H9 (cell line): ENCODE results near the gene HLA-DQB1. TPM values are rescaled to one million over a fixed set of nuclear protein-coding genes. Genes with fewer than 3 reads are reported as not detected.

ENCODE experiments used
- DNase-seq: peaks from one replicate; pipeline ENCODE4 v3.0.0-alpha.2; 2017
- H2AFZ ChIP-seq: one replicate; pipeline ENCODE4 v1.6.1; 2013; ENCODE audit warnings: mild to moderate bottlenecking, low read length, control low read depth, moderate library complexity
- H2AK5ac ChIP-seq: 2 replicates; pipeline ENCODE4 v1.6.1; 2013; ENCODE audit warnings: low read length, control low read depth, mixed read lengths; ENCODE audit not compliant: insufficient read length
- H2BK120ac ChIP-seq: one replicate; pipeline ENCODE4 v1.6.1; 2013; ENCODE audit warnings: low read depth, mild to moderate bottlenecking, low read length, control low read depth, inconsistent platforms; ENCODE audit not compliant: poor library complexity, severe bottlenecking
- H2BK12ac ChIP-seq: 2 replicates; pipeline ENCODE4 v1.6.1; 2013; ENCODE audit warnings: low read length, control low read depth, mixed read lengths, low read depth; ENCODE audit not compliant: insufficient read length
- H2BK15ac ChIP-seq: 2 replicates; pipeline ENCODE4 v1.6.1; 2013; ENCODE audit warnings: low read depth, low read length, control low read depth
- H2BK20ac ChIP-seq: one replicate; pipeline ENCODE4 v1.6.1; 2013; ENCODE audit warnings: low read depth, mild to moderate bottlenecking, low read length, control low read depth, inconsistent platforms; ENCODE audit not compliant: poor library complexity, severe bottlenecking
- H2BK5ac ChIP-seq: 2 replicates; pipeline ENCODE4 v1.6.1; 2013; ENCODE audit warnings: low read length, control low read depth, mixed read lengths; ENCODE audit not compliant: insufficient read length
- H3K14ac ChIP-seq: 2 replicates; pipeline ENCODE4 v1.6.1; 2013; ENCODE audit warnings: low read length, control low read depth; ENCODE audit not compliant: insufficient read depth
- H3K18ac ChIP-seq: 2 replicates; pipeline ENCODE4 v1.6.1; 2013; ENCODE audit warnings: low read depth, mild to moderate bottlenecking, mixed read lengths, low read length, control low read depth; ENCODE audit not compliant: insufficient read length
- H3K23ac ChIP-seq: 2 replicates; pipeline ENCODE4 v1.6.1; 2013; ENCODE audit warnings: low read length, control low read depth, mixed read lengths, low read depth; ENCODE audit not compliant: insufficient read length
- H3K23me2 ChIP-seq: 2 replicates; pipeline ENCODE4 v1.6.1; 2013; ENCODE audit warnings: low read depth, mild to moderate bottlenecking, mixed read lengths, low read length, control low read depth; ENCODE audit not compliant: insufficient read length, poor library complexity, severe bottlenecking
- H3K27ac ChIP-seq: 2 replicates; pipeline ENCODE4 v1.5.1; 2013; ENCODE audit warnings: low read length, control low read depth, mixed read lengths, low read depth; ENCODE audit not compliant: insufficient read length
- H3K27me3 ChIP-seq: 2 replicates; pipeline ENCODE4 v1.6.1; 2013; ENCODE audit warnings: low read length, control low read depth, inconsistent platforms; ENCODE audit not compliant: insufficient read depth
- H3K4ac ChIP-seq: 2 replicates; pipeline ENCODE4 v1.6.1; 2013; ENCODE audit warnings: low read depth, mild to moderate bottlenecking, control low read depth, inconsistent platforms, low read length, moderate library complexity
- H3K4me1 ChIP-seq: 2 replicates; pipeline ENCODE4 v1.6.1; 2013; ENCODE audit warnings: low read length, control low read depth, inconsistent platforms; ENCODE audit not compliant: insufficient read depth
- H3K4me2 ChIP-seq: 2 replicates; pipeline ENCODE4 v1.6.1; 2013; ENCODE audit warnings: low read length, control low read depth, mixed read lengths; ENCODE audit not compliant: insufficient read length, insufficient read depth
- H3K56ac ChIP-seq: 2 replicates; pipeline ENCODE4 v1.6.1; 2013; ENCODE audit warnings: low read depth, mild to moderate bottlenecking, mixed read lengths, low read length, control low read depth; ENCODE audit not compliant: insufficient read length
- H3K79me1 ChIP-seq: 2 replicates; pipeline ENCODE4 v1.6.1; 2013; ENCODE audit warnings: low read depth, mild to moderate bottlenecking, moderate library complexity, low read length, control low read depth, inconsistent platforms; ENCODE audit not compliant: insufficient read depth, poor library complexity, severe bottlenecking
- H3K79me2 ChIP-seq: 2 replicates; pipeline ENCODE4 v1.6.1; 2013; ENCODE audit warnings: low read length, control low read depth, inconsistent platforms; ENCODE audit not compliant: insufficient read depth
- H3K9ac ChIP-seq: 2 replicates; pipeline ENCODE4 v1.6.1; 2013; ENCODE audit warnings: low read length, control low read depth, mixed read lengths; ENCODE audit not compliant: insufficient read length; ENCODE audit errors: extremely low read depth
- H3K9me3 ChIP-seq: one replicate; pipeline ENCODE4 v1.6.1; 2013; ENCODE audit warnings: low read depth, low read length, inconsistent platforms; ENCODE audit not compliant: control insufficient read depth
- H3T11ph ChIP-seq: one replicate; pipeline ENCODE4 v1.6.1; 2013; ENCODE audit warnings: mild to moderate bottlenecking, low read length, control low read depth, inconsistent platforms
- H4K20me1 ChIP-seq: one replicate; pipeline ENCODE4 v1.6.1; 2013; ENCODE audit not compliant: control insufficient read depth, insufficient read length, insufficient read depth
- H4K5ac ChIP-seq: 2 replicates; pipeline ENCODE4 v1.6.1; 2013; ENCODE audit warnings: low read depth, mild to moderate bottlenecking, mixed read lengths, low read length, control low read depth; ENCODE audit not compliant: insufficient read length
- H4K8ac ChIP-seq: replicated peaks from 2 replicates; pipeline ENCODE4 v1.6.1; 2013; ENCODE audit warnings: low read length, control low read depth, mixed read lengths, low read depth; ENCODE audit not compliant: insufficient read length
- H4K91ac ChIP-seq: 2 replicates; pipeline ENCODE4 v1.6.1; 2013; ENCODE audit warnings: low read depth, mild to moderate bottlenecking, moderate library complexity, mixed read lengths, low read length, control low read depth; ENCODE audit not compliant: insufficient read length
- H3K27ac Mint-ChIP-seq, 3 experiments: 2 replicates in 2 of 3; 3 replicates in 1 of 3; pipeline ENCODE4 v1.8.0; 2020 to 2021; ENCODE audit warnings: mixed read lengths in 3 of 3, mild to moderate bottlenecking in 1 of 3, moderate library complexity in 1 of 3
- H3K27me3 Mint-ChIP-seq: 2 replicates; pipeline ENCODE4 v1.8.0; 2021; ENCODE audit warnings: low read depth, mild to moderate bottlenecking, moderate library complexity, mixed read lengths
- H3K36me3 Mint-ChIP-seq, 3 experiments: 2 replicates in 2 of 3; 3 replicates in 1 of 3; pipeline ENCODE4 v1.8.0; 2020 to 2021; ENCODE audit warnings: low read depth in 3 of 3, mixed read lengths in 3 of 3; ENCODE audit not compliant: insufficient read depth in 1 of 3
- H3K4me1 Mint-ChIP-seq, 2 experiments: 2 replicates each; pipeline ENCODE4 v1.8.0; 2020; ENCODE audit warnings: mixed read lengths in 2 of 2
- H3K4me3 Mint-ChIP-seq, 2 experiments: 2 replicates in 1 of 2; 3 replicates in 1 of 2; pipeline ENCODE4 v1.8.0; 2020 to 2021; ENCODE audit warnings: mild to moderate bottlenecking in 2 of 2, mixed read lengths in 2 of 2, moderate library complexity in 1 of 2
- H3K9me3 Mint-ChIP-seq, 2 experiments: 2 replicates in 1 of 2; 3 replicates in 1 of 2; pipeline ENCODE4 v1.8.0; 2020; ENCODE audit warnings: mild to moderate bottlenecking in 2 of 2, mixed read lengths in 2 of 2, moderate library complexity in 1 of 2
- WGBS: extraction: QIAGEN DNeasy Blood & Tissue Kit; methylation state at CpG from one replicate; pipeline ENCODE4 v1.1.7; 2013; ENCODE audit warnings: missing lambda C conversion rate, low lambda C conversion rate, mixed read lengths; ENCODE audit not compliant: insufficient read length; ENCODE audit errors: extremely low coverage; 5-methylcytosine and 5-hydroxymethylcytosine counted together
- total RNA-seq: library from RNA; stranded (reverse); gene quantifications from 2 replicates; pipeline ENCODE4 v1.2.1, GENCODE V29; 2021
- TF ChIP-seq, protein P1 (sequence below): fragments of 200-600 bp; sonication (generic); conservative IDR thresholded peaks from 3 replicates; pipeline ENCODE4 v1.8.0; 2021; ENCODE audit warnings: antibody characterized with exemption, mild to moderate bottlenecking

Gene HLA-DQB1
- total RNA-seq, 1 experiment from 2014 or later = 41.0 TPM

- no peak overlapping the region for H3K4me2 ChIP-seq
- no peak overlapping the region for H2BK120ac ChIP-seq
- no peaks in the 10 kb centered on the region for H4K20me1 ChIP-seq
- H4K91ac ChIP-seq = no peak overlapping the region
- peak overlapping the region; percentile 61 for H3K27ac ChIP-seq
- no peak overlapping the region for H3K18ac ChIP-seq
- no peak overlapping the region for H4K8ac ChIP-seq
- Mint-ChIP-seq H3K27ac (peak overlapping the region; percentile 61 to 95 (median 94); a peak in 6 of 7 replicates), H3K27me3 (no peaks in the 10 kb centered on the region), H3K4me1 (peaks cover 52 to 59% of the 10 kb centered on the region in 2 experiments), H3K4me3 (peak overlapping the region in 1 of 2 experiments; percentile 45; a peak in 4 of 5 replicates), H3K9me3 (peaks cover 5 to 6% of the 10 kb centered on the region in 2 experiments; a peak in 4 of 5 replicates), H3K36me3 (peaks cover 12 to 25% (median 13%) of the 10 kb centered on the region in 3 experiments; a peak in 6 of 7 replicates)
- H2BK15ac ChIP-seq = no peak overlapping the region
- no peak overlapping the region for H3K56ac ChIP-seq
- no peak overlapping the region for H2BK12ac ChIP-seq
- H4K5ac ChIP-seq = no peak overlapping the region
- no peak overlapping the region for H2AFZ ChIP-seq
- no peak overlapping the region for H2BK20ac ChIP-seq
- H3K27me3 ChIP-seq = no peaks in the 10 kb centered on the region
- H3K79me1 ChIP-seq = no peaks in the 10 kb centered on the region
- no peaks in the 10 kb centered on the region for H3K9me3 ChIP-seq
- H3K79me2 ChIP-seq = no peaks in the 10 kb centered on the region
- no peak overlapping the region for H3K14ac ChIP-seq
- no peak overlapping the region for H2AK5ac ChIP-seq
- no peak overlapping the region for H2BK5ac ChIP-seq
- H3K23me2 ChIP-seq = no peaks in the 10 kb centered on the region
- no peak overlapping the region for H3T11ph ChIP-seq
- no peak for DNase-seq
- no peak overlapping the region for H3K9ac ChIP-seq
- H3K4ac ChIP-seq = no peak overlapping the region
- WGBS = no CpG with 5 or more reads among the region's 2 CpGs
- TF ChIP-seq, protein P1, sequence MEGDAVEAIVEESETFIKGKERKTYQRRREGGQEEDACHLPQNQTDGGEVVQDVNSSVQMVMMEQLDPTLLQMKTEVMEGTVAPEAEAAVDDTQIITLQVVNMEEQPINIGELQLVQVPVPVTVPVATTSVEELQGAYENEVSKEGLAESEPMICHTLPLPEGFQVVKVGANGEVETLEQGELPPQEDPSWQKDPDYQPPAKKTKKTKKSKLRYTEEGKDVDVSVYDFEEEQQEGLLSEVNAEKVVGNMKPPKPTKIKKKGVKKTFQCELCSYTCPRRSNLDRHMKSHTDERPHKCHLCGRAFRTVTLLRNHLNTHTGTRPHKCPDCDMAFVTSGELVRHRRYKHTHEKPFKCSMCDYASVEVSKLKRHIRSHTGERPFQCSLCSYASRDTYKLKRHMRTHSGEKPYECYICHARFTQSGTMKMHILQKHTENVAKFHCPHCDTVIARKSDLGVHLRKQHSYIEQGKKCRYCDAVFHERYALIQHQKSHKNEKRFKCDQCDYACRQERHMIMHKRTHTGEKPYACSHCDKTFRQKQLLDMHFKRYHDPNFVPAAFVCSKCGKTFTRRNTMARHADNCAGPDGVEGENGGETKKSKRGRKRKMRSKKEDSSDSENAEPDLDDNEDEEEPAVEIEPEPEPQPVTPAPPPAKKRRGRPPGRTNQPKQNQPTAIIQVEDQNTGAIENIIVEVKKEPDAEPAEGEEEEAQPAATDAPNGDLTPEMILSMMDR = no peak
- peaks cover 5% of the 10 kb centered on the region for H3K4me1 ChIP-seq
- H3K23ac ChIP-seq = no peak overlapping the region
These were observed 11.2 kb downstream of the HLA-DQB1 start for GRCh38 chr6:32655203-32655710.
